ENCODE data around the gene MAGEB3. TPM values are rescaled to one million over a fixed set of nuclear protein-coding genes. Genes with fewer than 3 reads are reported as not detected.

Gene MAGEB3
- total and polyA plus RNA-seq, 9 of the 15 experiments (the other 6 are each of a cell fraction or from before 2014, with no cell fraction given): 0.07 to 0.11 TPM; not detected in 7

GRCh38 chrX:30217465-30217864 is 13.0 kb upstream of the MAGEB3 start (continued):
- TF ChIP-seq SP2 (IDR thresholded peaks at IDR 0.05; ENCODE audit: extremely low read depth, low read depth, low read length, poor library complexity, severe bottlenecking) (no peak), ZNF707 (CRISPR knock-in tag; conservative IDR thresholded peaks at IDR 0.05) (no peak), ZBTB12 (CRISPR knock-in tag; IDR thresholded peaks at IDR 0.05) (no peak), XRCC5 (IDR thresholded peaks at IDR 0.05; ENCODE audit: low read depth, low read length) (no peak), NR4A1 (CRISPR knock-in tag; IDR thresholded peaks at IDR 0.05) (no peak), NR4A1 (tag; IDR thresholded peaks at IDR 0.05) (no peak), CBX8 (IDR thresholded peaks at IDR 0.05; ENCODE audit: borderline replicate concordance, extremely low read depth, low read depth, low read length, poor library complexity, severe bottlenecking) (no peak), CTBP1 (IDR thresholded peaks at IDR 0.05; ENCODE audit: borderline replicate concordance) (peak; percentile 52; the same call in 1 of the 2 replicates), POLR2H (tag; IDR thresholded peaks at IDR 0.05; ENCODE audit: low read depth) (peak; percentile 52; the same call in 1 of the 2 replicates), FIP1L1 (IDR thresholded peaks at IDR 0.05; ENCODE audit: low read depth, low read length, poor library complexity, severe bottlenecking) (no peak), ATF3 (IDR thresholded peaks at IDR 0.05) (no peak), ATF3 (CRISPR knock-in tag; conservative IDR thresholded peaks at IDR 0.05) (no peak), TAL1 (IDR thresholded peaks at IDR 0.05) (peak; percentile 62), ZNF609 (CRISPR knock-in tag; IDR thresholded peaks at IDR 0.05; ENCODE audit: borderline replicate concordance) (no peak), MEF2A (IDR thresholded peaks at IDR 0.05; ENCODE audit: control insufficient read depth, low read depth, low read length) (no peak), ZNF668 (CRISPR knock-in tag; IDR thresholded peaks at IDR 0.05) (no peak), MAFF (IDR thresholded peaks at IDR 0.05; ENCODE audit: low read length) (no peak), SREBF2 (CRISPR knock-in tag; IDR thresholded peaks at IDR 0.05) (no peak), CC2D1A (IDR thresholded peaks at IDR 0.05) (no peak), MYC (IDR thresholded peaks at IDR 0.05; ENCODE audit: low read depth, low read length) (no peak), MYC (CRISPR knock-in tag; IDR thresholded peaks at IDR 0.05; ENCODE audit: borderline replicate concordance, low read depth) (no peak), CBX3 (IDR thresholded peaks at IDR 0.05; ENCODE audit: borderline replicate concordance in 1 of 2, low read length in 2 of 2) (no peak), ILF3 (IDR thresholded peaks at IDR 0.05; ENCODE audit: borderline replicate concordance) (no peak), ZNF830 (CRISPR knock-in tag; IDR thresholded peaks at IDR 0.05) (no peak)
